Large intestine (tissue), 3 donors: ENCODE results near the gene ONECUT1. TPM values are rescaled to one million over a fixed set of nuclear protein-coding genes. Genes with fewer than 3 reads are reported as not detected.

ENCODE experiments used
- DNase-seq, 2 donors: peaks; one replicate each; pipeline versions ENCODE4 v3.0.0 to v3.0.0-alpha.2; 2013
- H3K27ac ChIP-seq: one replicate; pipeline ENCODE4 v1.5.1; 2013; ENCODE audit warnings: low read length
- H3K27me3 ChIP-seq: 2 replicates; pipeline ENCODE4 v1.6.1; 2013; ENCODE audit warnings: low read length; ENCODE audit not compliant: control insufficient read depth, insufficient read depth
- H3K36me3 ChIP-seq: 2 replicates; pipeline ENCODE4 v1.6.1; 2013; ENCODE audit warnings: low read length; ENCODE audit not compliant: control insufficient read depth, insufficient read depth
- H3K4me1 ChIP-seq: one replicate; pipeline ENCODE4 v1.6.1; 2013; ENCODE audit warnings: low read length; ENCODE audit not compliant: control insufficient read depth, insufficient read depth
- H3K4me3 ChIP-seq: one replicate; pipeline ENCODE4 v1.5.1; 2013; ENCODE audit warnings: low read length
- H3K9me3 ChIP-seq: one replicate; pipeline ENCODE4 v1.6.1; 2013; ENCODE audit warnings: mild to moderate bottlenecking, low read depth, low read length, moderate library complexity; ENCODE audit not compliant: control insufficient read depth
- WGBS: methylation state at CpG from one replicate; pipeline ENCODE4 v1.1.5; 2013; ENCODE audit warnings: low lambda C conversion rate; ENCODE audit not compliant: insufficient coverage; 5-methylcytosine and 5-hydroxymethylcytosine counted together
- polyA plus RNA-seq: library from polyadenylated mRNA; unstranded; fragments of 120-200 nt; gene quantifications from one replicate; pipeline ENCODE4 v1.2.1, GENCODE V29; 2013

Gene ONECUT1
- polyA plus RNA-seq, 1 donor: not detected

DNA sequence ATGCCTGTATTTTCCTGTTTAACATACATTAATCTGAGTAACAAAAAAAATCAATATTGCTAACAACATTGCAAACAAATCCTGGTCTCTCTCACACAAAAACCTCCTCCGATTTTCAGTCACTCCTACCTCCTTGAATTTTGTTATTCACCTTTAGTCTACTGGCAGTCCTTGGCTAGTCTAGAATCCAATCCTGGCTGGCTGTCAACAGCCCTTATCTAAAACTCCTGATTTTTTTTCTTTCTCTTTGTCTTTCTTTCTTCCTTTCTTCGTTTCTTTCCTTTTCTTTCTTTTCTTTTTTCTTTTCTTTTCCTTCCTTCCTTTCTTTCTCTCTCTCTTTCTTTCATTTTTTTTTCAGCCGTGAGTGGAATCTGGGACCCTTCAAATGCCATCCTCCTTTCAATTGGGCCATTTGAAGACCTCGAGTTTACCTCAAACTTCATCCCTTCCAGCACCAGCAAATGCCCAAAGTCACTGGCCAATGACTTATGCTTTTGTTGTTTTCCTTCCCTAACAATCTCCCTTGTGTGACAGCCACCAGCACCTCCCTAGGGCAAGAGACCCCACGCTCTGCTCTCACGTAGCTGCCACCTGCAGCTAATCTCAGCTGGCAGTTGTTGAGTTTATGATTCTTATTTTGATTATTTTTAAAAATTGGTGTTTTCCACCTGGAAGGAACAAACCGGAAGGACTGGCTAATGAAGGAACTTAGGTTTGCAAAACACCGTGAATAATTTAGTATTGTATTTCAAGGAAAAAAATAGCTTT, 6.8 kb upstream of the ONECUT1 start:
- no peaks in the 10 kb centered on the region for H3K36me3 ChIP-seq
- H3K4me1 ChIP-seq: no peaks in the 10 kb centered on the region
- H3K9me3 ChIP-seq: peaks cover 10% of the 10 kb centered on the region
- DNase-seq: no peak
- 9% methylated on average over 2 of the region's 8 CpGs for WGBS
- no peak overlapping the region for H3K4me3 ChIP-seq
- no peak overlapping the region for H3K27ac ChIP-seq
- peaks cover 99% of the 10 kb centered on the region for H3K27me3 ChIP-seq

DNA sequence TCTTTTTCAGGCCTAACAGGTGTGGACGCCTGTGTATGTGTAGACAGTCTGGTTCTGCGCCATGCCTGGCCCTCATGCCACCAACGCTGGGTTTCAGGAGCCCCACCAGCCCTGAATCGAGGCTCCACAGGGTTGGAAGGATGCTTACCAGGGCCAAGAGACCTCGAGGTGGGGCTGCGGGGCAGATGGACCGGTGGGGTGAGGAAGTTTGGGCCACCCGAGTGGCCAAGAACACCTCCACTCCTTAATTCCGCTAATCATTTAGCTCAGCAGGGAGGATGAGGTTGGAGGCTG, 6.0 kb upstream of the ONECUT1 start:
- Histone ChIP-seq H3K27me3 (peaks cover 99% of the 10 kb centered on the region), H3K36me3 (no peaks in the 10 kb centered on the region), H3K4me1 (peaks cover under 1% of the 10 kb centered on the region), H3K9me3 (peaks cover 11% of the 10 kb centered on the region), H3K4me3 (no peak overlapping the region), H3K27ac (no peak overlapping the region)
- no CpG with 5 or more reads among the region's 9 CpGs for WGBS
- DNase-seq: no peak

DNA sequence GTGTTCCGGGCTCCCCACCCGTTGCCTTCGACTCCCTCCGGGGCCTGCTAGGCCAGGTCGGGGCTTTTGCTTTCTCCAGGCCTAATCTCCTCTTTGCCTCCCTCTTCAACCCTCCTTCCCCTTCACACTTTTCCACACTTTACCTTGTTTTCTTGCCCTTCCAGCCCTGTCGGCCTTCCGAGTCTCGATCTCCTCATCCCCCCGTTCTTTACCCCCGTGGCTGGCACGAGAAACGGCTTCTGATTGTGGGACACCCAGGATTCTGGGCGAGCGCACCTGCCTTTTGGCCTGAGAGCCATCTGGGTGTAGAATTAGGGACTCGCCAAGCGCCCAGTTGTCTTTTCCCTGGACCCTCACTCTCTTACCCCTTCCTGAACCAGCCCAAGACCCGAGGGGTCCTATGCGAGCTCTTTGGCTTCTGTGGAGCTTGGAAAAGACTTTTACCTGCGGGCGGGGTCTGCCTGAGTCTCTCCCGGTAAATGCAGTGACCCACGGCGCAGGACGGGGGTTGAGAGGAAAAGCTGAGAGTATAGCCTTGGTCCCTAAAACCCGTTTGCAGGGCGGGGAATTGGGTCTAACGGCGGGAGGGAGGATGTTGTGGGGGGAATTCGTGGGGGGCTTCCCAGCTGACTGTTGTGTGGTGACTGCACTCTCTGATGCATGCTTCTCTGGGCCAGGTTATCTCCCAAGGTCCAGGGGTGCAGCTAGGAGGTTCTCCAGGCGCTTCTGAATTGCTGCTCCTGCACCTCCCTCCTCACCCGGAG, 5.5 kb upstream of the ONECUT1 start:
- WGBS: 2% methylated on average over 8 of the region's 31 CpGs
- peaks cover 5% of the 10 kb centered on the region for H3K4me1 ChIP-seq
- no peaks in the 10 kb centered on the region for H3K36me3 ChIP-seq
- DNase-seq: no peak
- H3K27ac ChIP-seq: no peak overlapping the region
- H3K9me3 ChIP-seq: peaks cover 13% of the 10 kb centered on the region
- H3K4me3 ChIP-seq: no peak overlapping the region
- peaks cover 99% of the 10 kb centered on the region for H3K27me3 ChIP-seq

- no CpG with 5 or more reads among the region's 43 CpGs for WGBS
- H3K36me3 ChIP-seq: no peaks in the 10 kb centered on the region
- peaks cover 13% of the 10 kb centered on the region for H3K9me3 ChIP-seq
- H3K4me3 ChIP-seq: no peak overlapping the region
- H3K27ac ChIP-seq: no peak overlapping the region
- H3K4me1 ChIP-seq: peaks cover 5% of the 10 kb centered on the region
- peaks cover 98% of the 10 kb centered on the region for H3K27me3 ChIP-seq
- DNase-seq: no peak
Observed at GRCh38 chr15:52794665-52795463, 4.7 kb upstream of the ONECUT1 start.

- H3K9me3 ChIP-seq: peaks cover 17% of the 10 kb centered on the region
- no peak overlapping the region for H3K27ac ChIP-seq
- no peak for DNase-seq
- H3K4me3 ChIP-seq: no peak overlapping the region
- H3K4me1 ChIP-seq: peaks cover 5% of the 10 kb centered on the region
- peaks cover 98% of the 10 kb centered on the region for H3K27me3 ChIP-seq
- no CpG with 5 or more reads among the region's 5 CpGs for WGBS
- no peaks in the 10 kb centered on the region for H3K36me3 ChIP-seq
Observed at GRCh38 chr15:52791776-52792175, 1.6 kb upstream of the ONECUT1 start.

- Histone ChIP-seq H3K9me3 (peaks cover 17% of the 10 kb centered on the region), H3K4me1 (peaks cover 5% of the 10 kb centered on the region), H3K36me3 (no peaks in the 10 kb centered on the region), H3K27ac (no peak overlapping the region), H3K27me3 (peaks cover 98% of the 10 kb centered on the region), H3K4me3 (no peak overlapping the region)
- DNase-seq: no peak
- WGBS: no CpG with 5 or more reads among the region's 50 CpGs
Observed at GRCh38 chr15:52790941-52791751, 1.0 kb upstream of the ONECUT1 start.

GRCh38 chr15:52789601-52790168, 451 bp downstream of the ONECUT1 start:
- no peak for DNase-seq
- H3K4me1 ChIP-seq: peaks cover 5% of the 10 kb centered on the region
- H3K36me3 ChIP-seq: no peaks in the 10 kb centered on the region
- H3K27ac ChIP-seq: no peak overlapping the region
- peak overlapping the region; percentile 32 for H3K4me3 ChIP-seq
- peaks cover 17% of the 10 kb centered on the region for H3K9me3 ChIP-seq
- WGBS: no CpG with 5 or more reads among the region's 51 CpGs
- H3K27me3 ChIP-seq: peaks cover 98% of the 10 kb centered on the region

DNA sequence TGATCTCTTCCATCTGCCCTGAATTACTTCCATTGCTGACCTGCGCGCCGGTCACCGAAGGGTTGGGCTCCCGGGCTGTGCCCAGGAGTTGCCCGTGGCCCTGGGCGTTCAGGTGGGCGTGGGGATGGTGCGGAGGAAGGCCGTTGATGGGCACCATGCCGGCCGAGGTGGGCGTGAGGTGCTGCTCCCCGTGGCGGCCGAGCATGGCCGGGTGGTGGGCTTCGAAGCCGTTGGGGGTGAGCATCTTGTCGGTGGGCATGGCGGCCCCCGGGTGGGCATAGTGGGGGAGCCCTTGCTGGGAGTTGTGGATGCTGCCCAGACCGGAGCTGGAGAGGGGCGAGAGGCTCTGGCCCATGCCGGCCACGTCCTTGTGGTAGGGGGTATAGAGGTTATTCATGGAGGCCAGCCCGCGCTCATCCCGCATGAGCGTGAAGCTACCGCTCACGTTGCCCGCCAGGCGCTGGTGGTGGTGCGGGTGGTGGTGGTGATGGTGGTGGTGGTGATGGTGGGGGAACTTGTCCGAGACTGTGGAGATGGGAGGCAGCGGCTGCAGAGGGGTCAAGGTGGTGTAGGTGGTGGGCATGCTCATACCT, 1.0 kb downstream of the ONECUT1 start:
- no CpG with 5 or more reads among the region's 37 CpGs for WGBS
- Histone ChIP-seq H3K4me1 (peaks cover 5% of the 10 kb centered on the region), H3K36me3 (no peaks in the 10 kb centered on the region), H3K4me3 (no peak overlapping the region), H3K9me3 (peaks cover 17% of the 10 kb centered on the region), H3K27me3 (peaks cover 98% of the 10 kb centered on the region), H3K27ac (no peak overlapping the region)
- no peak for DNase-seq

GRCh38 chr15:52788099-52788986, 1.8 kb downstream of the ONECUT1 start:
- DNase-seq: no peak
- no peaks in the 10 kb centered on the region for H3K36me3 ChIP-seq
- peaks cover 98% of the 10 kb centered on the region for H3K27me3 ChIP-seq
- peaks cover 17% of the 10 kb centered on the region for H3K9me3 ChIP-seq
- WGBS: no CpG with 5 or more reads among the region's 58 CpGs
- H3K27ac ChIP-seq: no peak overlapping the region
- H3K4me1 ChIP-seq: peaks cover 5% of the 10 kb centered on the region
- H3K4me3 ChIP-seq: no peak overlapping the region
